HuH-7.5 (cell line): Measurements from ENCODE around the gene TGFB3.

ENCODE experiments used
- DNase-seq: peaks from one replicate; pipeline ENCODE4 v3.0.0; 2011; ENCODE audit warnings: low spot score

TGFB3 gene

GRCh38 chr14:75987201-75987970 lies 5.6 kb upstream of the TGFB3 start:
- DNase-seq = no peak

GRCh38 chr14:75986439-75986765 lies 4.6 kb upstream of the TGFB3 start:
- no peak for DNase-seq

- DNase-seq = peak; percentile 69
Measured at GRCh38 chr14:75985618-75986438, 4.0 kb upstream of the TGFB3 start, which contains the start of gene IFT43. Gene IFT43, plus strand, starts transcription at chr14:75985763. Its CDS starts 24 bp downstream, at chr14:75985787.

- DNase-seq = no peak
Measured at GRCh38 chr14:75984674-75985073, 2.9 kb upstream of the TGFB3 start.

GRCh38 chr14:75983019-75983358 lies 1.2 kb upstream of the TGFB3 start:
- no peak for DNase-seq

GRCh38 chr14:75982266-75983018 lies 647 bp upstream of the TGFB3 start:
- DNase-seq = peak; percentile 73

GRCh38 chr14:75980856-75981255 lies 939 bp downstream of the TGFB3 start:
- no peak for DNase-seq

GRCh38 chr14:75979648-75980565 lies 1.9 kb downstream of the TGFB3 start:
- DNase-seq = no peak

- peak; percentile 49 for DNase-seq
Measured at GRCh38 chr14:75979071-75979571, 2.7 kb downstream of the TGFB3 start.

GRCh38 chr14:75978249-75978731 lies 3.5 kb downstream of the TGFB3 start:
- DNase-seq = no peak

- DNase-seq = no peak
Measured at GRCh38 chr14:75977582-75977943, 4.2 kb downstream of the TGFB3 start.

GRCh38 chr14:75976826-75977581 lies 4.8 kb downstream of the TGFB3 start:
- DNase-seq = no peak

- DNase-seq = no peak
Measured at GRCh38 chr14:75972801-75973421, 8.9 kb downstream of the TGFB3 start.

- DNase-seq = no peak
Measured at GRCh38 chr14:75971509-75971908, 10.3 kb downstream of the TGFB3 start.

GRCh38 chr14:75970989-75971388 lies 10.8 kb downstream of the TGFB3 start:
- no peak for DNase-seq

- DNase-seq = no peak
Measured at GRCh38 chr14:75969891-75970290, 11.9 kb downstream of the TGFB3 start.

GRCh38 chr14:75969126-75969525 lies 12.7 kb downstream of the TGFB3 start:
- DNase-seq = no peak

- DNase-seq = no peak
Measured at GRCh38 chr14:75968456-75968855, 13.3 kb downstream of the TGFB3 start.

- DNase-seq = no peak
Measured at GRCh38 chr14:75967866-75968265, 13.9 kb downstream of the TGFB3 start.

GRCh38 chr14:75961662-75962061 lies 20.1 kb downstream of the TGFB3 start:
- no peak for DNase-seq
